HepG2 (cell line): ENCODE measurements around the gene SNAPIN. TPM values are rescaled to one million over a fixed set of nuclear protein-coding genes. Genes with fewer than 3 reads are reported as not detected.

Source experiments
- ATF7 ChIP-seq, 2 experiments: fragments of 450-650 bp in 1 of 2; sonication (generic) in 1 of 2; formaldehyde crosslinking in 1 of 2; IDR thresholded peaks; 2 replicates each; pipeline versions ENCODE4 v1.4.0 to v1.6.1; 2016 to 2020; ENCODE audit warnings: antibody characterized with exemption in 1 of 2, mild to moderate bottlenecking in 1 of 2, missing genetic modification reagents in 1 of 2
- FIP1L1 ChIP-seq: fragments of 200-400 bp; formaldehyde crosslinking; IDR thresholded peaks from 2 replicates; pipeline ENCODE4 v1.6.1; 2018; ENCODE audit warnings: low read depth, mild to moderate bottlenecking, low read length, moderate library complexity, borderline replicate concordance; ENCODE audit not compliant: insufficient read depth
- JUND ChIP-seq: sonication (generic); formaldehyde crosslinking; IDR thresholded peaks from 2 replicates; pipeline ENCODE4 v1.8.0; 2022; ENCODE audit warnings: mild to moderate bottlenecking, missing genetic modification reagents
- TBX3 ChIP-seq: fragments of 450-650 bp; IDR thresholded peaks from 2 replicates; pipeline ENCODE4 v1.6.1; 2017; ENCODE audit warnings: antibody characterized with exemption, mild to moderate bottlenecking, inconsistent platforms, borderline replicate concordance
- ZBTB3 ChIP-seq: sonication (generic); formaldehyde crosslinking; IDR thresholded peaks from 2 replicates; pipeline ENCODE4 v1.4.0; 2020; ENCODE audit warnings: low read depth, mild to moderate bottlenecking, moderate library complexity, missing genetic modification reagents, borderline replicate concordance
- ZNF17 ChIP-seq: sonication (generic); formaldehyde crosslinking; IDR thresholded peaks from 2 replicates; pipeline ENCODE4 v1.5.0; 2020; ENCODE audit warnings: mild to moderate bottlenecking, missing genetic modification reagents
- ZNF335 ChIP-seq: sonication (generic); formaldehyde crosslinking; IDR thresholded peaks from 2 replicates; pipeline ENCODE4 v1.4.0; 2020; ENCODE audit warnings: missing genetic modification reagents
- ZNF44 ChIP-seq: sonication (generic); formaldehyde crosslinking; IDR thresholded peaks from 2 replicates; pipeline ENCODE4 v1.5.1; 2020; ENCODE audit warnings: mild to moderate bottlenecking, missing genetic modification reagents
- polyA plus RNA-seq, 8 experiments: library from polyadenylated mRNA; depleted of rRNA in 3 of 8; stranded (reverse) in 7 of 8; unstranded in 1 of 8; fragments of >200 nt; fragmentation: Illumina TruSeq in 4 of 8; extraction: Trizol in 4 of 8; gene quantifications; 2 replicates each; pipeline versions ENCODE4 v1.2.1 to v1.2.3, GENCODE V29; 2011 to 2016; ENCODE audit warnings: low read depth in 4 of 8, missing spikeins in 1 of 8, mixed read lengths in 1 of 8; ENCODE audit not compliant: insufficient read depth in 1 of 8
- total RNA-seq, 5 experiments: library from RNA; depleted of rRNA; stranded (reverse); fragments of >200 nt; fragmentation: Illumina TruSeq; extraction: Trizol; gene quantifications; 2 replicates each; pipeline ENCODE4 v1.2.3, GENCODE V29; 2016; ENCODE audit warnings: low read depth in 1 of 5
- TF ChIP-seq, protein P1 (sequence below): sonication (generic); formaldehyde crosslinking; IDR thresholded peaks from 2 replicates; pipeline ENCODE4 v1.4.0; 2020; ENCODE audit warnings: missing genetic modification reagents
- TF ChIP-seq, protein P2 (sequence below): sonication (generic); formaldehyde crosslinking; conservative IDR thresholded peaks from 2 replicates; pipeline ENCODE4 v1.5.0; 2020; ENCODE audit warnings: missing genetic modification reagents
- TF ChIP-seq, protein P3 (sequence below): sonication (generic); formaldehyde crosslinking; IDR thresholded peaks from 2 replicates; pipeline ENCODE4 v1.4.0; 2020; ENCODE audit warnings: missing genetic modification reagents, borderline replicate concordance
- TF ChIP-seq, protein P4 (sequence below): sonication (generic); formaldehyde crosslinking; IDR thresholded peaks from 2 replicates; pipeline ENCODE4 v1.4.0; 2020; ENCODE audit warnings: missing genetic modification reagents
- TF ChIP-seq, protein P5 (sequence below): sonication (generic); formaldehyde crosslinking; IDR thresholded peaks from 2 replicates; pipeline ENCODE4 v1.4.0; 2020; ENCODE audit warnings: missing genetic modification reagents
- TF ChIP-seq, protein P6 (sequence below): IDR thresholded peaks from 2 replicates; pipeline ENCODE4 v1.6.1; 2016; ENCODE audit warnings: mild to moderate bottlenecking, missing biosample characterization, missing genetic modification reagents

SNAPIN gene
- total and polyA plus RNA-seq, 2 of the 13 experiments (the other 11 are each of a cell fraction or from before 2014, with no cell fraction given), result 23.9 to 25.7 TPM

DNA sequence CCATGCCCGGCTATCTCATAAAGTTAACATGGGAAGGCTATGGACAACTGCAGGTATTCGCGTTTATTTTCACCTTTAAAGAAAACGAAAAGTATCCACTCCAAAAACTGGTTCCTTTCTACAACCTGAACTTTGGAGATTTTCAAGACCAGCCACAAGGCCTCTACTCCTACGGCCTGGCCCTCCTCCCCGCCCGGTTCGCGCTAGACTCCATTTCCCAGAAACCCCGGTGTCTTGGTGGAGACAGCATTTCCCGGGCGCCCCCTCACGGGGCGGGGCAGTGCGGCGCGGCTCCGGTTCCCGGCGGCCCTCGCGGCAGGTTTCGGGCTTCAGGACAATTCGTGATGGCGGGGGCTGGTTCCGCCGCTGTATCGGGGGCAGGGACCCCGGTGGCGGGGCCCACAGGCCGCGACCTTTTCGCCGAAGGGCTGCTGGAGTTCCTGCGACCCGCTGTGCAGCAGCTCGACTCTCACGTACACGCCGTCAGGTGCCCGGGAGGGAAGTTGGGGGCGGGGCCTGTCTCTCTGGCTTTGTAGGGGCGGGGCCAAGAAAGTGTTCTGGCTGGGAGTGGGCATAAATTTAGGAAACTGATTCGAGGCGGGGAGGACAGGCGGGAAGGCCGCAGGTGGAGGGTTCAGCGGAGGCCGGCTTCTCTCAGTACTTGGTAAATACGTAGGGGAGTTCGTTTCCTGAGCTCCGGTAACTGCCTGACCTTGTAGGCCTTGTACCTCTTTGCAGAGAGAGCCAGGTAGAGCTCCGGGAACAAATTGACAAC is at the start of gene SNAPIN (continued):
- TF ChIP-seq, protein P1, sequence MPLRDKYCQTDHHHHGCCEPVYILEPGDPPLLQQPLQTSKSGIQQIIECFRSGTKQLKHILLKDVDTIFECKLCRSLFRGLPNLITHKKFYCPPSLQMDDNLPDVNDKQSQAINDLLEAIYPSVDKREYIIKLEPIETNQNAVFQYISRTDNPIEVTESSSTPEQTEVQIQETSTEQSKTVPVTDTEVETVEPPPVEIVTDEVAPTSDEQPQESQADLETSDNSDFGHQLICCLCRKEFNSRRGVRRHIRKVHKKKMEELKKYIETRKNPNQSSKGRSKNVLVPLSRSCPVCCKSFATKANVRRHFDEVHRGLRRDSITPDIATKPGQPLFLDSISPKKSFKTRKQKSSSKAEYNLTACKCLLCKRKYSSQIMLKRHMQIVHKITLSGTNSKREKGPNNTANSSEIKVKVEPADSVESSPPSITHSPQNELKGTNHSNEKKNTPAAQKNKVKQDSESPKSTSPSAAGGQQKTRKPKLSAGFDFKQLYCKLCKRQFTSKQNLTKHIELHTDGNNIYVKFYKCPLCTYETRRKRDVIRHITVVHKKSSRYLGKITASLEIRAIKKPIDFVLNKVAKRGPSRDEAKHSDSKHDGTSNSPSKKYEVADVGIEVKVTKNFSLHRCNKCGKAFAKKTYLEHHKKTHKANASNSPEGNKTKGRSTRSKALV (CRISPR knock-in tag), result no peak
- TF ChIP-seq ATF7 (IDR thresholded peaks at IDR 0.05) (no peak), ATF7 (CRISPR knock-in tag; IDR thresholded peaks at IDR 0.05) (no peak), ZNF17 (CRISPR knock-in tag) (no peak), ZBTB3 (CRISPR knock-in tag) (no peak), JUND (no peak), ZNF335 (CRISPR knock-in tag) (0 out of 2 replicates have a peak, but pooled peaks have one; percentile 23), ZNF44 (CRISPR knock-in tag) (no peak), FIP1L1 (0 out of 2 replicates have a peak, but pooled peaks have one; percentile 40), TBX3 (no peak)
- TF ChIP-seq, protein P2, sequence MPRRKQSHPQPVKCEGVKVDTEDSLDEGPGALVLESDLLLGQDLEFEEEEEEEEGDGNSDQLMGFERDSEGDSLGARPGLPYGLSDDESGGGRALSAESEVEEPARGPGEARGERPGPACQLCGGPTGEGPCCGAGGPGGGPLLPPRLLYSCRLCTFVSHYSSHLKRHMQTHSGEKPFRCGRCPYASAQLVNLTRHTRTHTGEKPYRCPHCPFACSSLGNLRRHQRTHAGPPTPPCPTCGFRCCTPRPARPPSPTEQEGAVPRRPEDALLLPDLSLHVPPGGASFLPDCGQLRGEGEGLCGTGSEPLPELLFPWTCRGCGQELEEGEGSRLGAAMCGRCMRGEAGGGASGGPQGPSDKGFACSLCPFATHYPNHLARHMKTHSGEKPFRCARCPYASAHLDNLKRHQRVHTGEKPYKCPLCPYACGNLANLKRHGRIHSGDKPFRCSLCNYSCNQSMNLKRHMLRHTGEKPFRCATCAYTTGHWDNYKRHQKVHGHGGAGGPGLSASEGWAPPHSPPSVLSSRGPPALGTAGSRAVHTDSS (CRISPR knock-in tag), result no peak
- TF ChIP-seq, protein P3, sequence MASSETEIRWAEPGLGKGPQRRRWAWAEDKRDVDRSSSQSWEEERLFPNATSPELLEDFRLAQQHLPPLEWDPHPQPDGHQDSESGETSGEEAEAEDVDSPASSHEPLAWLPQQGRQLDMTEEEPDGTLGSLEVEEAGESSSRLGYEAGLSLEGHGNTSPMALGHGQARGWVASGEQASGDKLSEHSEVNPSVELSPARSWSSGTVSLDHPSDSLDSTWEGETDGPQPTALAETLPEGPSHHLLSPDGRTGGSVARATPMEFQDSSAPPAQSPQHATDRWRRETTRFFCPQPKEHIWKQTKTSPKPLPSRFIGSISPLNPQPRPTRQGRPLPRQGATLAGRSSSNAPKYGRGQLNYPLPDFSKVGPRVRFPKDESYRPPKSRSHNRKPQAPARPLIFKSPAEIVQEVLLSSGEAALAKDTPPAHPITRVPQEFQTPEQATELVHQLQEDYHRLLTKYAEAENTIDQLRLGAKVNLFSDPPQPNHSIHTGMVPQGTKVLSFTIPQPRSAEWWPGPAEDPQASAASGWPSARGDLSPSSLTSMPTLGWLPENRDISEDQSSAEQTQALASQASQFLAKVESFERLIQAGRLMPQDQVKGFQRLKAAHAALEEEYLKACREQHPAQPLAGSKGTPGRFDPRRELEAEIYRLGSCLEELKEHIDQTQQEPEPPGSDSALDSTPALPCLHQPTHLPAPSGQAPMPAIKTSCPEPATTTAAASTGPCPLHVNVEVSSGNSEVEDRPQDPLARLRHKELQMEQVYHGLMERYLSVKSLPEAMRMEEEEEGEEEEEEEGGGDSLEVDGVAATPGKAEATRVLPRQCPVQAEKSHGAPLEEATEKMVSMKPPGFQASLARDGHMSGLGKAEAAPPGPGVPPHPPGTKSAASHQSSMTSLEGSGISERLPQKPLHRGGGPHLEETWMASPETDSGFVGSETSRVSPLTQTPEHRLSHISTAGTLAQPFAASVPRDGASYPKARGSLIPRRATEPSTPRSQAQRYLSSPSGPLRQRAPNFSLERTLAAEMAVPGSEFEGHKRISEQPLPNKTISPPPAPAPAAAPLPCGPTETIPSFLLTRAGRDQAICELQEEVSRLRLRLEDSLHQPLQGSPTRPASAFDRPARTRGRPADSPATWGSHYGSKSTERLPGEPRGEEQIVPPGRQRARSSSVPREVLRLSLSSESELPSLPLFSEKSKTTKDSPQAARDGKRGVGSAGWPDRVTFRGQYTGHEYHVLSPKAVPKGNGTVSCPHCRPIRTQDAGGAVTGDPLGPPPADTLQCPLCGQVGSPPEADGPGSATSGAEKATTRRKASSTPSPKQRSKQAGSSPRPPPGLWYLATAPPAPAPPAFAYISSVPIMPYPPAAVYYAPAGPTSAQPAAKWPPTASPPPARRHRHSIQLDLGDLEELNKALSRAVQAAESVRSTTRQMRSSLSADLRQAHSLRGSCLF (CRISPR knock-in tag), result no peak
- TF ChIP-seq, protein P4, sequence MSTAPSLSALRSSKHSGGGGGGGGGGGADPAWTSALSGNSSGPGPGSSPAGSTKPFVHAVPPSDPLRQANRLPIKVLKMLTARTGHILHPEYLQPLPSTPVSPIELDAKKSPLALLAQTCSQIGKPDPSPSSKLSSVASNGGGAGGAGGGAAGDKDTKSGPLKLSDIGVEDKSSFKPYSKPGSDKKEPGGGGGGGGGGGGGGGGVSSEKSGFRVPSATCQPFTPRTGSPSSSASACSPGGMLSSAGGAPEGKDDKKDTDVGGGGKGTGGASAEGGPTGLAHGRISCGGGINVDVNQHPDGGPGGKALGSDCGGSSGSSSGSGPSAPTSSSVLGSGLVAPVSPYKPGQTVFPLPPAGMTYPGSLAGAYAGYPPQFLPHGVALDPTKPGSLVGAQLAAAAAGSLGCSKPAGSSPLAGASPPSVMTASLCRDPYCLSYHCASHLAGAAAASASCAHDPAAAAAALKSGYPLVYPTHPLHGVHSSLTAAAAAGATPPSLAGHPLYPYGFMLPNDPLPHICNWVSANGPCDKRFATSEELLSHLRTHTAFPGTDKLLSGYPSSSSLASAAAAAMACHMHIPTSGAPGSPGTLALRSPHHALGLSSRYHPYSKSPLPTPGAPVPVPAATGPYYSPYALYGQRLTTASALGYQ (CRISPR knock-in tag), result peak; percentile 48; the same call in 1 of the 2 replicates
- TF ChIP-seq, protein P5, sequence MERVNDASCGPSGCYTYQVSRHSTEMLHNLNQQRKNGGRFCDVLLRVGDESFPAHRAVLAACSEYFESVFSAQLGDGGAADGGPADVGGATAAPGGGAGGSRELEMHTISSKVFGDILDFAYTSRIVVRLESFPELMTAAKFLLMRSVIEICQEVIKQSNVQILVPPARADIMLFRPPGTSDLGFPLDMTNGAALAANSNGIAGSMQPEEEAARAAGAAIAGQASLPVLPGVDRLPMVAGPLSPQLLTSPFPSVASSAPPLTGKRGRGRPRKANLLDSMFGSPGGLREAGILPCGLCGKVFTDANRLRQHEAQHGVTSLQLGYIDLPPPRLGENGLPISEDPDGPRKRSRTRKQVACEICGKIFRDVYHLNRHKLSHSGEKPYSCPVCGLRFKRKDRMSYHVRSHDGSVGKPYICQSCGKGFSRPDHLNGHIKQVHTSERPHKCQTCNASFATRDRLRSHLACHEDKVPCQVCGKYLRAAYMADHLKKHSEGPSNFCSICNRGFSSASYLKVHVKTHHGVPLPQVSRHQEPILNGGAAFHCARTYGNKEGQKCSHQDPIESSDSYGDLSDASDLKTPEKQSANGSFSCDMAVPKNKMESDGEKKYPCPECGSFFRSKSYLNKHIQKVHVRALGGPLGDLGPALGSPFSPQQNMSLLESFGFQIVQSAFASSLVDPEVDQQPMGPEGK (CRISPR knock-in tag), result peak; percentile 86
- TF ChIP-seq, protein P6, sequence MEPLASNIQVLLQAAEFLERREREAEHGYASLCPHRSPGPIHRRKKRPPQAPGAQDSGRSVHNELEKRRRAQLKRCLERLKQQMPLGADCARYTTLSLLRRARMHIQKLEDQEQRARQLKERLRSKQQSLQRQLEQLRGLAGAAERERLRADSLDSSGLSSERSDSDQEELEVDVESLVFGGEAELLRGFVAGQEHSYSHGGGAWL (CRISPR knock-in tag), result peak; percentile 35; the same call in 1 of the 2 replicates
